HL-60 (cell line): ENCODE results near the gene RER1.

Source experiments
- GABPA ChIP-seq: IDR thresholded peaks from 2 replicates; pipeline ENCODE4 v1.6.1; 2012; ENCODE audit warnings: low read depth
- POLR2AphosphoS5 ChIP-seq: IDR thresholded peaks from 2 replicates; pipeline ENCODE4 v1.6.1; 2012; ENCODE audit warnings: low read depth
- REST ChIP-seq: IDR thresholded peaks from 2 replicates; pipeline ENCODE4 v1.6.1; 2012; ENCODE audit warnings: low read depth; ENCODE audit not compliant: insufficient replicate concordance
- SPI1 ChIP-seq: IDR thresholded peaks from 2 replicates; pipeline ENCODE4 v1.6.1; 2012; ENCODE audit warnings: low read depth, mild to moderate bottlenecking, borderline replicate concordance
- TF ChIP-seq, protein P1 (sequence below): IDR thresholded peaks from one replicate; pipeline ENCODE4 v1.5.1; 2011; ENCODE audit warnings: low read length, control low read depth, inconsistent platforms; ENCODE audit not compliant: insufficient read depth

DNA sequence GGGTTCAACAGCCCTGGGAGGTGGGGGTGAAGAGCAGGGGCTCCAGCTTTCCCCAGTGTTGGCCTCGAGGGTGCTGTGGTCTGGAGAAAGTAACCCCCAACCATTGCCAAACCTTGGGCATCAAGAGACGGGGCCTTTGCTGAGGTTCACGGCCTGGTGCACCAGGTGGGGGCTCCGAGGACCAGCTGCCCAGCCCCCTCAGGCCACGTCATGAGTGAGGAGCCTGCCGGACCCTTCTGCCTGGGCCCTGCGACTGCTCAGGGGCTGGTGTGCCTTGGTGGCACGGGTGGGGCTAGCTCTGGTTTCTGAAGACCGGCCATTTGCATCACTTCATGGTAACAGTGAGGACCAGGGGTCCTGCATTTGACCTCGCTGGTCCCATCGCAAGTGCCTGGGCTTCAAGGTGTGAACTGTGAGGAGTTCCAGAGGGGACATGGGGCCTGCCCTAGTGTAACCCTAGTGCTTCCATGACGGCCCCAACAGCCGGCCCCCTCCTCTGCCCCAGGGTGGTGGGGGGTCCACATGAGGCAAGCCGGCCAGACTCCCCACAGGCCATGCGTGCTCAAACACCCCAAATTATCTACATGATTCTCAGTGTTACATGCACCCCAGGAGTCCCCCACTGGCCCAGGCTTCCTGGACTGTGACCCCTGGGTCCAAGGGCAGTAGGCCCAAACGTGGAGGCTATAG is 13.7 kb upstream of the RER1 start:
- TF ChIP-seq GABPA: no peak
- TF ChIP-seq, protein P1, sequence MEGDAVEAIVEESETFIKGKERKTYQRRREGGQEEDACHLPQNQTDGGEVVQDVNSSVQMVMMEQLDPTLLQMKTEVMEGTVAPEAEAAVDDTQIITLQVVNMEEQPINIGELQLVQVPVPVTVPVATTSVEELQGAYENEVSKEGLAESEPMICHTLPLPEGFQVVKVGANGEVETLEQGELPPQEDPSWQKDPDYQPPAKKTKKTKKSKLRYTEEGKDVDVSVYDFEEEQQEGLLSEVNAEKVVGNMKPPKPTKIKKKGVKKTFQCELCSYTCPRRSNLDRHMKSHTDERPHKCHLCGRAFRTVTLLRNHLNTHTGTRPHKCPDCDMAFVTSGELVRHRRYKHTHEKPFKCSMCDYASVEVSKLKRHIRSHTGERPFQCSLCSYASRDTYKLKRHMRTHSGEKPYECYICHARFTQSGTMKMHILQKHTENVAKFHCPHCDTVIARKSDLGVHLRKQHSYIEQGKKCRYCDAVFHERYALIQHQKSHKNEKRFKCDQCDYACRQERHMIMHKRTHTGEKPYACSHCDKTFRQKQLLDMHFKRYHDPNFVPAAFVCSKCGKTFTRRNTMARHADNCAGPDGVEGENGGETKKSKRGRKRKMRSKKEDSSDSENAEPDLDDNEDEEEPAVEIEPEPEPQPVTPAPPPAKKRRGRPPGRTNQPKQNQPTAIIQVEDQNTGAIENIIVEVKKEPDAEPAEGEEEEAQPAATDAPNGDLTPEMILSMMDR: no peak
- no peak for TF ChIP-seq POLR2AphosphoS5
- no peak for TF ChIP-seq SPI1
- TF ChIP-seq REST: no peak
